ENCODE results near the gene KIAA0232.

GRCh38 chr4:6840062-6840976, 57.8 kb downstream of the KIAA0232 start:
- TF ChIP-seq ZZZ3 (IDR thresholded peaks at IDR 0.05; ENCODE audit: control insufficient read depth, insufficient read length, low read depth) (no peak), POLR2A (IDR thresholded peaks at IDR 0.05; ENCODE audit: low read depth, low read length) (no peak), CHD1 (IDR thresholded peaks at IDR 0.05; ENCODE audit: low read depth, low read length) (no peak), JUND (IDR thresholded peaks at IDR 0.05; ENCODE audit: low read depth, low read length) (no peak), RCOR1 (conservative IDR thresholded peaks at IDR 0.05; ENCODE audit: low read depth, low read length) (no peak), EP300 (IDR thresholded peaks at IDR 0.05; ENCODE audit: borderline replicate concordance in 1 of 2, control insufficient read depth in 1 of 2, low read depth in 2 of 2, low read length in 2 of 2) (no peak), POU2F2 (IDR thresholded peaks at IDR 0.05; ENCODE audit: borderline replicate concordance, low read depth, low read length) (no peak), TAF1 (IDR thresholded peaks at IDR 0.05; ENCODE audit: borderline replicate concordance, low read depth, low read length) (no peak), FOXK2 (IDR thresholded peaks at IDR 0.05) (no peak)
- TF ChIP-seq, protein P1, sequence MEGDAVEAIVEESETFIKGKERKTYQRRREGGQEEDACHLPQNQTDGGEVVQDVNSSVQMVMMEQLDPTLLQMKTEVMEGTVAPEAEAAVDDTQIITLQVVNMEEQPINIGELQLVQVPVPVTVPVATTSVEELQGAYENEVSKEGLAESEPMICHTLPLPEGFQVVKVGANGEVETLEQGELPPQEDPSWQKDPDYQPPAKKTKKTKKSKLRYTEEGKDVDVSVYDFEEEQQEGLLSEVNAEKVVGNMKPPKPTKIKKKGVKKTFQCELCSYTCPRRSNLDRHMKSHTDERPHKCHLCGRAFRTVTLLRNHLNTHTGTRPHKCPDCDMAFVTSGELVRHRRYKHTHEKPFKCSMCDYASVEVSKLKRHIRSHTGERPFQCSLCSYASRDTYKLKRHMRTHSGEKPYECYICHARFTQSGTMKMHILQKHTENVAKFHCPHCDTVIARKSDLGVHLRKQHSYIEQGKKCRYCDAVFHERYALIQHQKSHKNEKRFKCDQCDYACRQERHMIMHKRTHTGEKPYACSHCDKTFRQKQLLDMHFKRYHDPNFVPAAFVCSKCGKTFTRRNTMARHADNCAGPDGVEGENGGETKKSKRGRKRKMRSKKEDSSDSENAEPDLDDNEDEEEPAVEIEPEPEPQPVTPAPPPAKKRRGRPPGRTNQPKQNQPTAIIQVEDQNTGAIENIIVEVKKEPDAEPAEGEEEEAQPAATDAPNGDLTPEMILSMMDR (IDR thresholded peaks at IDR 0.05 in 2 of 3, conservative IDR thresholded peaks at IDR 0.05 in 1 of 3; ENCODE audit: control insufficient read depth in 2 of 3, extremely low read depth in 1 of 3, insufficient read depth in 1 of 3, low read depth in 3 of 3, low read length in 3 of 3): no peak
- TF ChIP-seq, protein P2, sequence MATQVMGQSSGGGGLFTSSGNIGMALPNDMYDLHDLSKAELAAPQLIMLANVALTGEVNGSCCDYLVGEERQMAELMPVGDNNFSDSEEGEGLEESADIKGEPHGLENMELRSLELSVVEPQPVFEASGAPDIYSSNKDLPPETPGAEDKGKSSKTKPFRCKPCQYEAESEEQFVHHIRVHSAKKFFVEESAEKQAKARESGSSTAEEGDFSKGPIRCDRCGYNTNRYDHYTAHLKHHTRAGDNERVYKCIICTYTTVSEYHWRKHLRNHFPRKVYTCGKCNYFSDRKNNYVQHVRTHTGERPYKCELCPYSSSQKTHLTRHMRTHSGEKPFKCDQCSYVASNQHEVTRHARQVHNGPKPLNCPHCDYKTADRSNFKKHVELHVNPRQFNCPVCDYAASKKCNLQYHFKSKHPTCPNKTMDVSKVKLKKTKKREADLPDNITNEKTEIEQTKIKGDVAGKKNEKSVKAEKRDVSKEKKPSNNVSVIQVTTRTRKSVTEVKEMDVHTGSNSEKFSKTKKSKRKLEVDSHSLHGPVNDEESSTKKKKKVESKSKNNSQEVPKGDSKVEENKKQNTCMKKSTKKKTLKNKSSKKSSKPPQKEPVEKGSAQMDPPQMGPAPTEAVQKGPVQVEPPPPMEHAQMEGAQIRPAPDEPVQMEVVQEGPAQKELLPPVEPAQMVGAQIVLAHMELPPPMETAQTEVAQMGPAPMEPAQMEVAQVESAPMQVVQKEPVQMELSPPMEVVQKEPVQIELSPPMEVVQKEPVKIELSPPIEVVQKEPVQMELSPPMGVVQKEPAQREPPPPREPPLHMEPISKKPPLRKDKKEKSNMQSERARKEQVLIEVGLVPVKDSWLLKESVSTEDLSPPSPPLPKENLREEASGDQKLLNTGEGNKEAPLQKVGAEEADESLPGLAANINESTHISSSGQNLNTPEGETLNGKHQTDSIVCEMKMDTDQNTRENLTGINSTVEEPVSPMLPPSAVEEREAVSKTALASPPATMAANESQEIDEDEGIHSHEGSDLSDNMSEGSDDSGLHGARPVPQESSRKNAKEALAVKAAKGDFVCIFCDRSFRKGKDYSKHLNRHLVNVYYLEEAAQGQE (IDR thresholded peaks at IDR 0.05; ENCODE audit: low read depth, low read length): no peak
- TF ChIP-seq, protein P3, sequence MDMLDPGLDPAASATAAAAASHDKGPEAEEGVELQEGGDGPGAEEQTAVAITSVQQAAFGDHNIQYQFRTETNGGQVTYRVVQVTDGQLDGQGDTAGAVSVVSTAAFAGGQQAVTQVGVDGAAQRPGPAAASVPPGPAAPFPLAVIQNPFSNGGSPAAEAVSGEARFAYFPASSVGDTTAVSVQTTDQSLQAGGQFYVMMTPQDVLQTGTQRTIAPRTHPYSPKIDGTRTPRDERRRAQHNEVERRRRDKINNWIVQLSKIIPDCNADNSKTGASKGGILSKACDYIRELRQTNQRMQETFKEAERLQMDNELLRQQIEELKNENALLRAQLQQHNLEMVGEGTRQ (IDR thresholded peaks at IDR 0.05; ENCODE audit: borderline replicate concordance, low read depth, low read length): no peak
- TF ChIP-seq, protein P4, sequence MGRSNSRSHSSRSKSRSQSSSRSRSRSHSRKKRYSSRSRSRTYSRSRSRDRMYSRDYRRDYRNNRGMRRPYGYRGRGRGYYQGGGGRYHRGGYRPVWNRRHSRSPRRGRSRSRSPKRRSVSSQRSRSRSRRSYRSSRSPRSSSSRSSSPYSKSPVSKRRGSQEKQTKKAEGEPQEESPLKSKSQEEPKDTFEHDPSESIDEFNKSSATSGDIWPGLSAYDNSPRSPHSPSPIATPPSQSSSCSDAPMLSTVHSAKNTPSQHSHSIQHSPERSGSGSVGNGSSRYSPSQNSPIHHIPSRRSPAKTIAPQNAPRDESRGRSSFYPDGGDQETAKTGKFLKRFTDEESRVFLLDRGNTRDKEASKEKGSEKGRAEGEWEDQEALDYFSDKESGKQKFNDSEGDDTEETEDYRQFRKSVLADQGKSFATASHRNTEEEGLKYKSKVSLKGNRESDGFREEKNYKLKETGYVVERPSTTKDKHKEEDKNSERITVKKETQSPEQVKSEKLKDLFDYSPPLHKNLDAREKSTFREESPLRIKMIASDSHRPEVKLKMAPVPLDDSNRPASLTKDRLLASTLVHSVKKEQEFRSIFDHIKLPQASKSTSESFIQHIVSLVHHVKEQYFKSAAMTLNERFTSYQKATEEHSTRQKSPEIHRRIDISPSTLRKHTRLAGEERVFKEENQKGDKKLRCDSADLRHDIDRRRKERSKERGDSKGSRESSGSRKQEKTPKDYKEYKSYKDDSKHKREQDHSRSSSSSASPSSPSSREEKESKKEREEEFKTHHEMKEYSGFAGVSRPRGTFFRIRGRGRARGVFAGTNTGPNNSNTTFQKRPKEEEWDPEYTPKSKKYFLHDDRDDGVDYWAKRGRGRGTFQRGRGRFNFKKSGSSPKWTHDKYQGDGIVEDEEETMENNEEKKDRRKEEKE (IDR thresholded peaks at IDR 0.05): no peak

Measured in GM12878 (cell line).